EH (cell line): ENCODE results near the gene SERPINB7.

Experiments
- DNase-seq: peaks from one replicate; pipeline ENCODE4 v3.0.0-alpha.2; 2015; ENCODE audit warnings: low read depth

Gene SERPINB7

DNA sequence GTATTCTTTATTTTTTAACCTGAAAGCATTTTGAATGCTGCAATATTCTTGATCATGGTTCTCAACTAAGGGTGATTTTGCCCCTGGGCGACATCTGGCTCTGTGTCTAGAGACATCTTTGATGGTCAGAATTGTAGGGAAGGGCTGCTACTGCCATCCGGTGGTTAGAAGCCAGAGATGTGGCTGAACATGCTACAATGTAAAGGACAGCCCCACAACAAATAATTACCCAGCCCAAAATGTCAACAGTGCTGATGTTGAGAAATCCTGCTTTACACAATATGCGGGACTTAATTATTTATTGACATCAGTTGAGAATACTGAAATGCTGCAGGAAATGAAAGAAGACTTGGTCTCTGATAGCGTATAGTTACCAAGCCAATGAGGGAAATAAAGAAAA lies 74.8 kb downstream of the SERPINB7 start:
- DNase-seq, result peak; percentile 59

DNA sequence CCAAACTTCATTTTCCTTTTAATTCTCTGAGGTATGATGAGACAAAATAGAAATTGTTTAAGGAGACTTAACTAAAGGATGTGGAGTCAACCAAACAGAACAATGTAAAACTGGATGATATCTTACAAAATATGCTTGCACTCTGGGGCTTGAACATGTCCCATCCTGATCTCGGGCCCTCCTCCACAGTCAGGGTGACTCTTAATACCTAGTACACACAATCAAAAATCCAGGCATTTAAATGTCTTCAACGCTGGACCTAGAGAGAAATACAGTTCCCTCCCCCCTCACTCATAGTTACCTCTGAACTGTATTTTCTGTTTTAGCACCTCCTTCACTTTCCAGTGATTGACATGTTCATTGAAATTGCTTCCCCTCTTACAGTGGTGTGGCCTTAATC lies 75.4 kb downstream of the SERPINB7 start:
- no peak for DNase-seq
